HG02798 (cell line): ENCODE measurements around the gene ANKS1B.

Experiments used
- ATAC-seq: cut with Tn5 transposase; IDR thresholded peaks from one replicate; pipeline ENCODE4 v1.9.1; 2021; ENCODE audit warnings: mild to moderate bottlenecking; ENCODE audit not compliant: unreplicated experiment, poor library complexity

The ANKS1B gene

GRCh38 chr12:98817742-98818141 lies 1167.0 kb downstream of the ANKS1B start:
- ATAC-seq: no peak

DNA sequence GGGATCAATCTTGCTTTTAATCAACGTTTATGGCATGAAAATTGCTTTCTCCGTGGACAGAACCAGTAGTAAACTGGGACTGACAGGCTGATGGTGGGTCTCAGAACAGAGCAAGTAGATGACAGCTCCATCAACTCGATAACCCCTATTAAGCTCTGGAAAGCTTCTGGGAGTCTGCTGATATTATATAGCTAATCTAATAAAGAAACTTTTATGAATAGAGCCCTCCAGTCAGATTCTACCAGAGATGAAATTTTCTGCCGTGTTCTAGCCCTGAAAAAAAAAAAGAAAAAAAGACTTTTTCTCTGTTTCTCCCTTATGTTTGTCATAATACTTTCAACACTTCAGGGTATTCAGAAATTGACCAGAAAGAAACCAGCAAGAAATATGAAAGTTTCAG lies 1168.0 kb downstream of the ANKS1B start:
- no peak for ATAC-seq

DNA sequence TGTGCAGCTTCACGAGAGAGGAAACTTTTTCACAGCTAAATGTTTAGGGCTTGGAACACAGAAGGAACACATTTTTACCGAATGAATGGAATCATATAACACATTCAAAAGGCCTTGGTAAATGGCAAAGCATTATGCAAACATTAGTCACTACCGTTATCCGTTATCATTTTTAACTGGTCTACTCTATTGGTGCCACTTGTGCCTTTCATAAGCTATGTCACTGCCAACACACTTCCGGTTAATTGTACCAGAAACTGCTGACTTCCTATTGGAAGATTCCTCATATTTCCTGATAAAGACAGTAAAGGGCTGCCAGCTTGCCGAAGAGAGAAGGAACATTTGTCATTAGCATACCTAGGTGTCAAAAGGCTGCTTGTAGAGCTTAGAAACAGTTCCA lies 1170.5 kb downstream of the ANKS1B start:
- ATAC-seq: no peak

- ATAC-seq: no peak
These were observed 1172.5 kb downstream of the ANKS1B start for GRCh38 chr12:98812225-98812624.

DNA sequence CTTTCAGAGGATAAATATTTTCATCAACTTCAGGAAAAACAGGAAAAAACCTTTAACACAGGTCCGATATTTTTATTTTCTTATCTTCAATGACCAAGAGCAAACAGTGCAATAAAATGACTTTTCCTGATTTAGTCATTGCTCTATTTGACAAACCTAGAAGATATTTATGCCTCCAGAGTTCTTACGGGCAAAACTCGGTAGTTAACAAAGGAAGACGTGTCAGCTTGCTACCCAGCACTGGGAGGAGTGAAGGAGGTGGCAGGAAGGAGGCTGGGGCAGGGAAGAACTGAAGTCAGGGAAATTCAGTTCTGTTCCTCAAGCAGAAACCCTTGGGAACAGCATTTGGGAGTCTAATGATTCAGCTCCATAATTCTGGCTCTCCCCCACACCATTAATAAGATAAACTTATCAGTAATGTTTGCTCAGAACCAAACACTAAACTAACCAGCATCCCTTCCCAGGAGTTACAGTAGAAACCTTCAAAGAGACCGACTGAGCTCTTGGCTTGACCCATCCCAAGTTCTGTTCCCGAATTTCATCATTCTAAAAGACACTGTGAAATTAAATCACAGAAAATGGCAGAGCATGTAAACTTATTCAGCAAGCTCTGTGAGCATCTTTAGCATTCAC lies 1176.4 kb downstream of the ANKS1B start:
- no peak for ATAC-seq

GRCh38 chr12:98807187-98807586 lies 1177.5 kb downstream of the ANKS1B start:
- no peak for ATAC-seq

- ATAC-seq: no peak
These were observed 1181.1 kb downstream of the ANKS1B start for GRCh38 chr12:98803468-98804209.

- no peak for ATAC-seq
These were observed 1184.9 kb downstream of the ANKS1B start for GRCh38 chr12:98799822-98800221.

GRCh38 chr12:98799146-98799810 lies 1185.5 kb downstream of the ANKS1B start:
- no peak for ATAC-seq

- ATAC-seq: no peak
These were observed 1187.5 kb downstream of the ANKS1B start for GRCh38 chr12:98797200-98797599.

DNA sequence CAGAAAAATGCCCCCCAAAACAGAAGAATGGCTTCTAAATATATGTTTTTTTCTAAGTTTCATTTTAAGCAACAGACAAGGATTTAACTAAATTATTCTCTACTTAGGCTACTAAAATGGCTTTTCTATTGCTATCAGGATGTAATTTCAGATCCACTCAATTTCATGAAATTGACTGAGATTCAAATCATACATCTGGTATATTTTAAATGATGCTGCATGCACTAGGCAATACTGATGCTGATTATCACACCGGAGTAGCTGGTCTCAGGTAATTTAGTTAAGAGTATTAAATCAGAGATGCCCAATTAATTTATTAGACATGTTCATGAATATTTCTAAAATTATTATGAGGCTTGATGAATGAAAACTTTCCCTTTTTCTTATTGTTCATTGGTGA lies 1188.0 kb downstream of the ANKS1B start:
- ATAC-seq: no peak

DNA sequence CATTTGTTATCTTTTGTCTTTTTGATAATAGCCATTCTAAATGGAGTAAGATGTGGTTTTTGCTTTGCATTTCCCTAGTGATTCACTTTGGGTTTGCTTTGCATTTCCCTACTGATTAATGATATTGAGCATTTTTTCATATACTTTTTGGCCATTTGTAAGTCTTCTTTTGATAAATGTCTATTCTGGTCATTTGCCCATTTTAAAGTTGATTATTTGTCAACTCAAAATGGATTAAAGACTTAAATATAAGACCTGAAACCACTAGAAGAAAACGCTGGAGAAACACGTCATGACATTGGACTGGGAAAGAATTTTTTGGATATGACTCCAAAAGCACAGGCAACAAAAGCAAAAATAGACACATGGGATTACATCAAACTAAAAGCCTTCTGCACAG lies 1191.6 kb downstream of the ANKS1B start:
- no peak for ATAC-seq

- no peak for ATAC-seq
These were observed 1193.3 kb downstream of the ANKS1B start for GRCh38 chr12:98791406-98791805.

GRCh38 chr12:98788396-98788795 lies 1196.3 kb downstream of the ANKS1B start:
- no peak for ATAC-seq

DNA sequence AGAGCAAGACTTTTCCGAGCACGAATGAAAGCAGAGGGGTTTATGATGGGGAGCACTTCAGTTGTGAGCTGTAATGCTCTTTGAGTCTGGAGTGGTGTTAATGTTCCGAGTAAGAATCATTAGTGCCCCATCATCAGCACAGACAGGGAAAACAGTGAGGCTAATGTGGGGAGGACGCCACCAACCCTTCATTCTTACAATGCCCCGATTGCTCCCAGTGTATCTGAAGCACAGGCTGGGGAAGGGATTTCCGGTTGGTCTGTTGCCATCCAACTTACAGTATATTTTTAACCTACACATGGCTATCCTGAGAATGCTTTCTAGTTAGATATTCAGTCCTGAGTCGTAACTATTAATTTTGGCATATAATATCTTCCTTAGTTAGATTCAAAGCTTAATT lies 1198.1 kb downstream of the ANKS1B start:
- ATAC-seq: no peak

DNA sequence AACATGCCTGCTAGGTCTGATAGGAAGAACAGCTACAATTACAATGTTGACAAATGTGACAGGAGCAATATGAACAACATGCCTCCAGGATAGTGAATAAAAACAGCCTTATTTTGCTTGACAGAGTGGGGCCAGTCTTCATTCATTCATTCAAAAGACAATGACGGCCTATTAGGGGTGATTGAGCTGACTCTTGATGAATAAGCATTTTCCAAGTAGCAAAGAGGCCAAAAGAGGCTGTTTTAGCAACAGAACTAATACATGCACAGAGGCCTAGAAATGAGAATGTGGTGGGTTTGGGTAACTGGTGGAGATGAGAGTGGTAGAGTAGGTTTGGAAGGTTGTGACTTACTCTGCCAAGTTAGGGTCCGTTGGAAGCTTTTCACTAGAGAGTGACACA lies 1201.3 kb downstream of the ANKS1B start:
- ATAC-seq: no peak

DNA sequence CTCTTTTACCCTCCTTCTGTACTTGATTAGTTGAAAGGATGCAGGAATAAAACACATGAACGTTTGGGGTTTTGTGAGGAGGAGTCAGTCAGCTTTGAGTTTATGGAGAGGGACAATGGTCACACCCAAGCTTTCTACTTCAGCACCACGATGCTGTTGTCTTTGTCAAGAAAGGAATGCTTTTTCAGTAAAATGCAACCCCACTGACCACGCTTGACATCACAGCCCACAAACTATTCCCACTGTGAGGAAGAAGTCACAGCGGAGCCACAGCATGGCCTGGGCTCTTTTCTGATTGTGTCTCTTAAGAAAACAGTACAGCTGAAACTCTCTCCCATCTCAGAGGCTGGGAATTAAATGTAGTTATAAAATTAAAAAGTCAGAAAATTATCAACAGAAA lies 1204.5 kb downstream of the ANKS1B start:
- no peak for ATAC-seq

DNA sequence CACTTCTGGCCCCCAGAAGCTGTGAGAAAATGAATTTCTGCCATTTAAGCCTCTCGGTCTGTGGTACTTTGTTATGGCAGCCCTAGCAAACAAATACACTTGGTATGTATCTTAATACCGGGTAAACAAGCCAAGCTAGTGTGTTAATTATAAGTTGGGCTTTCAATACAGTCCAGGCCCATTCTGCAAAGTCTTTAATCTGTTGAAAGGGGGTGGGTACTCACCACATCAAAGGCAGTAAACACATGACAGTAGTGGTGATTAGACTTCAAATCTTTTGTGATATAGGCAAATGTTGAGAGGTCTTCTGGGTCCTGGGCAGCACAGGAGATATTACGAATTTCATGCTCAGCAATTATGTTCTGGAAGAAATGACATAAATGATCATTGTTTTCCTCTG lies 1211.9 kb downstream of the ANKS1B start:
- no peak for ATAC-seq

GRCh38 chr12:98771811-98772752 lies 1212.7 kb downstream of the ANKS1B start:
- ATAC-seq: no peak

GRCh38 chr12:98770230-98770629 lies 1214.5 kb downstream of the ANKS1B start:
- no peak for ATAC-seq

GRCh38 chr12:98769068-98769467 lies 1215.7 kb downstream of the ANKS1B start:
- no peak for ATAC-seq
